Pancreas (tissue), 10 donors: ENCODE measurements around the gene TUBA4A. TPM values are rescaled to one million over a fixed set of nuclear protein-coding genes. Genes with fewer than 3 reads are reported as not detected.
A peak's percentile ranks its signal among the peaks of the same experiment; 100 is the strongest.

ENCODE experiments used
- ATAC-seq, 4 donors: fragments of 200-7000 bp; cut with Tn5 transposase; one replicate each; pipeline versions ENCODE4 v1.8.0 to v1.9.1; 2020; ENCODE audit warnings: mild to moderate bottlenecking in 4 of 4, moderate library complexity in 4 of 4
- DNase-seq, 6 donors: peaks; one replicate each; pipeline ENCODE4 v3.0.0-alpha.2; 2020
- FAIRE-seq: peaks from 2 replicates; lab custom pipeline; 2012; peaks lifted over from hg19 to GRCh38; lab: Jason Lieb, UNC
- H3K27ac ChIP-seq, 4 donors: fragments of 200-600 bp; sonication (generic); 1 replicate in 3 of 4; 2 replicates in 1 of 4; pipeline versions ENCODE4 v1.5.0 to v1.8.0; 2020
- H3K27me3 ChIP-seq, 4 donors: fragments of 200-600 bp; one replicate each; pipeline ENCODE4 v1.8.0; 2021
- H3K36me3 ChIP-seq, 3 donors: fragments of 200-600 bp; sonication (generic) in 1 of 3; one replicate each; pipeline versions ENCODE4 v1.5.0 to v1.8.0; 2020 to 2021
- H3K4me1 ChIP-seq, 3 donors: fragments of 200-600 bp; one replicate each; pipeline ENCODE4 v1.8.0; 2021
- H3K4me3 ChIP-seq, 4 donors: fragments of 200-600 bp; sonication (generic) in 2 of 4; one replicate each; pipeline versions ENCODE4 v1.5.0 to v1.8.0; 2020 to 2021
- H3K9me3 ChIP-seq, 4 donors: fragments of 200-600 bp; one replicate each; pipeline ENCODE4 v1.8.0; 2021
- CTCF ChIP-seq, 4 donors: fragments of 200-600 bp; sonication (generic) in 3 of 4; IDR thresholded peaks; one replicate each; pipeline versions ENCODE4 v1.5.0 to v1.8.0; 2021; ENCODE audit warnings: antibody characterized with exemption in 4 of 4
- WGBS, 2 donors: extraction: QIAGEN DNeasy Blood & Tissue Kit; methylation state at CpG; one replicate each; pipeline ENCODE4 v1.1.7; 2013; 5-methylcytosine and 5-hydroxymethylcytosine counted together
- intact Hi-C, 3 donors: fragments of 100-400 bp; cut with DNase I; formaldehyde crosslinking; loops; one replicate each; pipeline versions ENCODE4 v1.11.1 to v1.14.2; 2022
- polyA plus RNA-seq, 2 donors: library from polyadenylated mRNA; stranded (reverse); fragments of 200-250 nt; gene quantifications; one replicate each; pipeline ENCODE4 v1.2.3, GENCODE V29; 2013
- total RNA-seq, 6 donors: library from RNA; stranded (reverse); fragmentation: NEBNext Ultra II Directional in 4 of 6; extraction: Animal tissue kit (Norgen Biotek cat#: 25700) in 4 of 6; gene quantifications; one replicate each; pipeline versions ENCODE4 v1.2.1 to v1.2.4, GENCODE V29; 2021 to 2023
- donor health status: healthy with polysubstance abuse.
- donor health status: DM: no; HTN: no; CAD: no; lungs with moderate emphysema.
- donor health status: DM: no; HTN: no; CAD: no.
- donor health status: control.
- donor health status: control.
- donor health status: Bipolar disorder and iron deficiency.
- donor health status: DM: yes; HTN: yes; CAD: no.
- donor health status: DM: no; HTN: no; CAD: no.
- donor health status: DM: no; HTN: no; CAD: no.
- donor health status: DM: yes; HTN: yes; CAD: no.

TUBA4A gene
- total and polyA plus RNA-seq, 8 donors: 12.2 to 51.5 (median 14.7) TPM

GRCh38 chr2:219228911-219229304 lies 24.8 kb downstream of the TUBA4A start:
- WGBS, 2 donors: 1 to 2% methylated on average over 19 of the region's 19 CpGs
- ATAC-seq (peak in 3 of 4 donors; percentile 2 to 5 (median 3)), DNase-seq (peak in 1 of 6 donors; percentile 89), FAIRE-seq (no peak)
- Histone ChIP-seq H3K4me1 (peaks cover 12 to 21% (median 16%) of the 10 kb centered on the region in 3 donors), H3K9me3 (no peaks in the 10 kb centered on the region), H3K27me3 (no peaks in the 10 kb centered on the region), H3K36me3 (peaks cover 2 to 40% (median 29%) of the 10 kb centered on the region in 3 donors), H3K27ac (peak overlapping the region; percentile 91 to 95 (median 92)), H3K4me3 (peak overlapping the region; percentile 58 to 89 (median 76))
- TF ChIP-seq CTCF (IDR thresholded peaks at IDR 0.05): no peak
- intact Hi-C loops: no loop called here

DNA sequence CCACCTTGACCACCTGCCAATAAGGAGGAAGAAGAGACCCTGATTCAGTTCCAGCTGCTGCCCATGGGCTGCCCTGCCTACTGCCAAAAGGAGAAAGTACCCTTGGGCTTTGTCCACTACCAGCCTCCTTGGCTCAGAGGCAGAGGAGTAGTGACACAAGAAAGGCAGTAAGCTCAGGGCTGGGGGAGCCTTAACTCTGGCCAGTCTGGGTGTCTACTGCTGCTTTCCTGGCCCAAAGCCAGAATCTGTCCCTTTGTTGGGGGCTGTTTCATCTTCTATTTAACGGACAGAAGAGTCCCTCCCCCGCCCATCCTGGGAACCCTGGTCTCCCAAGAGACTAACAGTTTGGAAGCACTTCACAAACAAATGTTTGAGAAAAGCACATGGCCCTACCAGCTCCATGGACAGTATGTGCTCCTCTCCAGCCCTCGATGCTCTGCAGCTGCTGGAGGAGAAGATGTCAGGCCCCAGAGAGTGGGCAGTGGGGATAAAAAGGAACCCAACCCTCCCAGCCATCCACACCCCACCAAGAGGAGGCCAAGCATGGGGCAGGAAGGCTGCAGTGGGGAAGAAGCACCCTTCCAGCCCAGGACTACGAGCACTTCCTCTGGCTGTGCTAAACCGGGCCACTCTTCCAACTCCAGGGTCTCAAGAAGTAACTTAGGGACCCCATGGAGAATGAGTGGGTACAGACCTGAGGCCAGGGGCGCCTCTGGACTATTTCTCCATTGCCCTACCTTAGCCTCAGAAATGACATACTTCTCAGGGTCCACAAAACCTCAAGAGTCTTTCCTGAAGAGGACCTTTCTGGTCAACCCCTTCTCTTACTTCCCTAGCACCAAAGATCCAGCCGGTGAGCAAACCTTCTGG lies 25.4 kb downstream of the TUBA4A start:
- DNase-seq (no peak), ATAC-seq (no peak), FAIRE-seq (no peak)
- WGBS, 2 donors: 34 to 52% methylated on average over 7 of the region's 7 CpGs
- H3K4me3 ChIP-seq: peak overlapping the region; percentile 58 to 89 (median 76)
- peaks cover 7 to 40% (median 30%) of the 10 kb centered on the region in 3 donors for H3K36me3 ChIP-seq
- no peaks in the 10 kb centered on the region for H3K9me3 ChIP-seq
- H3K27ac ChIP-seq: peak overlapping the region in 2 of 4 donors; percentile 91 to 95
- intact Hi-C loops: no loop called here
- no peak for TF ChIP-seq CTCF (IDR thresholded peaks at IDR 0.05)
- H3K27me3 ChIP-seq: no peaks in the 10 kb centered on the region
- H3K4me1 ChIP-seq: peaks cover 12 to 21% (median 16%) of the 10 kb centered on the region in 3 donors

DNA sequence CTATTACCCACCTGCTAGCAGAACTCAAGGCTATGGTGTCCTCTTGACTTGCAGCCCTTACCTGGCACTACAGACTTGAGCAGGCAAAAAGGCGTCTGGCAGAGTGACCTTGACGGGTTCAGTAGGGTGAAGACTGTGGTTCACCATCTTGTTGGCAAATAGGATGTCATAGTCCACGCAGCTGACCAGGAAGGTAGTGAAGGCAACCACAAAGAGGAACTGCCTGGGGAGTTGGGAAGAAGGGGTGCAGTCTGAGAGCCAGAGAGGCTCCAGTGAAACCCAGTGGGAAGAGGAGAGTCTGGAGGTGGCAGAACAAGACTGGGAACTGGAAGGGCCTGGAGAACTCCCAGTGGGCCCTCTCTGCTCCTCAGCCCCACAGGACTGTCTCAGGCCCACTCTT lies 28.4 kb downstream of the TUBA4A start:
- Histone ChIP-seq H3K27me3 (no peaks in the 10 kb centered on the region), H3K27ac (no peak overlapping the region), H3K4me3 (no peak overlapping the region), H3K9me3 (no peaks in the 10 kb centered on the region), H3K4me1 (peaks cover 8 to 12% (median 11%) of the 10 kb centered on the region in 3 donors), H3K36me3 (peaks cover 11 to 51% (median 33%) of the 10 kb centered on the region in 3 donors)
- DNase-seq: no peak
- 84% methylated on average over 3 of the region's 3 CpGs for WGBS, 2 donors
- FAIRE-seq: no peak
- no peak for ATAC-seq
- no peak for TF ChIP-seq CTCF (IDR thresholded peaks at IDR 0.05)
- intact Hi-C loops: no loop called here

DNA sequence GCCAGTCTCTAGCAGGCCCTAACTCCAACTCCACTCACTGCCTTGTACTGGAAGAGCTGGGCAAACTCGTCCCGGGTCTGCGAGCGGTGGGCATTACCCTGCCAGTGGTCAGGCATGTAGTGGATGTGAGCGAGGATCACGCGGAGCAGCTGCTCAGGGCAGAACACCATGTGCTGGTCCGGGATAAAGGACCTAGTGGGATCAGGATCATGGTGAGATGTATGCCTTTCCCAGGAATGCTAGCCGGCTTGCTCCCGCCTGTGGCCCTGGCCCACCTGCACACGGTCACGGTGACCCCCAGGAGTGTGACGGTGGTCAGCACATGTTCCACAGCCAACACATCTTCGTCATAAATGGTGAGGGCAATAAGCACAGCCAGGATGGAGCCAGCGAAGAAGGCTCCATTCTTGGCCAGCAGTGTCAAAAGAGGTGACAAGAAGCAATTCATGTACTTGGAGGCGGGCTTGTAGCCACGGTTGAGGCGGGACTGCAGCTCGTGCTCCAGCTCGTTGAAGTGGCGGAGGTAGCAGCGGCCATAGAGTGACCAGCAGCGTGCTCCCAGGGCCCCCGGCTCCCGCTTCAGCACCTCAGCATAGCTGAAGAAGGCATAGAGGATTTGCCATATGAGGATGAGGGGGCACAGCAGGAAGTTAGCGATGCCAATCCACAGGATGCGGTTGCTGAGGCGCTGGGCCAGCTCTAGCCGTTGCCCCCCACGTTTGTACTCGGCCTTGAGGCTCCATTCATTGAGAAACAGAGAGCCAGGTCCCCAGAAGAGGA lies 29.7 kb downstream of the TUBA4A start:
- no peak for DNase-seq
- Histone ChIP-seq H3K9me3 (no peaks in the 10 kb centered on the region), H3K27ac (no peak overlapping the region), H3K4me1 (peaks cover 15 to 18% (median 15%) of the 10 kb centered on the region in 3 donors), H3K4me3 (no peak overlapping the region), H3K36me3 (peaks cover 11 to 58% (median 33%) of the 10 kb centered on the region in 3 donors), H3K27me3 (no peaks in the 10 kb centered on the region)
- FAIRE-seq: no peak
- 92% methylated on average over 31 of the region's 31 CpGs for WGBS, 2 donors
- intact Hi-C loops: no loop called here
- no peak for ATAC-seq
- no peak for TF ChIP-seq CTCF (IDR thresholded peaks at IDR 0.05)
